ENCODE data around the gene S100A16.
"Not testable (repeated sequence)": the region's sequence is repeated elsewhere in the genome, so short reads cannot be mapped to it uniquely, and the experiment has no call there.

Gene S100A16

DNA sequence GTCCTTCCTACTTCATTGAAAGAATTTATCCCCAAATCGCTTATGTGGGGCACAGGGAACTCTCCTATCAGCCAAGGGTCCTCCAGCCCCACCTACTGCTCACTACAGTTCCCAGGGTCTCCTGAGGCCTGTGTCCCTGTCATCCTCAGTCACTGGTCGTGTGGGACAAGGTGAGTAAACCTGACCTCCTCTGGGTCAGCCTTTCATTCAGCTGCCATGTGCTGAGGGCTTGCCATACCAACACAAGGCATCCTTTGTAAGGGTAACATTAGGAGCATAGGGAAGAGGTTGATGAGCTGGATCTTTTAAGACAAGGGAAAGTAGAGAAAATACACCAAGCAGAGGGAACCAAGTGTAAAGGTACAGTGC is 34.4 kb upstream of the S100A16 start:
- TF ChIP-seq, protein P1, sequence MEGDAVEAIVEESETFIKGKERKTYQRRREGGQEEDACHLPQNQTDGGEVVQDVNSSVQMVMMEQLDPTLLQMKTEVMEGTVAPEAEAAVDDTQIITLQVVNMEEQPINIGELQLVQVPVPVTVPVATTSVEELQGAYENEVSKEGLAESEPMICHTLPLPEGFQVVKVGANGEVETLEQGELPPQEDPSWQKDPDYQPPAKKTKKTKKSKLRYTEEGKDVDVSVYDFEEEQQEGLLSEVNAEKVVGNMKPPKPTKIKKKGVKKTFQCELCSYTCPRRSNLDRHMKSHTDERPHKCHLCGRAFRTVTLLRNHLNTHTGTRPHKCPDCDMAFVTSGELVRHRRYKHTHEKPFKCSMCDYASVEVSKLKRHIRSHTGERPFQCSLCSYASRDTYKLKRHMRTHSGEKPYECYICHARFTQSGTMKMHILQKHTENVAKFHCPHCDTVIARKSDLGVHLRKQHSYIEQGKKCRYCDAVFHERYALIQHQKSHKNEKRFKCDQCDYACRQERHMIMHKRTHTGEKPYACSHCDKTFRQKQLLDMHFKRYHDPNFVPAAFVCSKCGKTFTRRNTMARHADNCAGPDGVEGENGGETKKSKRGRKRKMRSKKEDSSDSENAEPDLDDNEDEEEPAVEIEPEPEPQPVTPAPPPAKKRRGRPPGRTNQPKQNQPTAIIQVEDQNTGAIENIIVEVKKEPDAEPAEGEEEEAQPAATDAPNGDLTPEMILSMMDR (IDR thresholded peaks at IDR 0.05; ENCODE audit: borderline replicate concordance, control extremely low read depth, extremely low read depth, insufficient read depth, missing control alignments): no peak
- in situ Hi-C loops (cut with MboI; ENCODE audit: low sequenced_read_pairs, unreplicated experiment): no loop called here
- DNase-seq (ENCODE audit: low spot score): no peak

DNA sequence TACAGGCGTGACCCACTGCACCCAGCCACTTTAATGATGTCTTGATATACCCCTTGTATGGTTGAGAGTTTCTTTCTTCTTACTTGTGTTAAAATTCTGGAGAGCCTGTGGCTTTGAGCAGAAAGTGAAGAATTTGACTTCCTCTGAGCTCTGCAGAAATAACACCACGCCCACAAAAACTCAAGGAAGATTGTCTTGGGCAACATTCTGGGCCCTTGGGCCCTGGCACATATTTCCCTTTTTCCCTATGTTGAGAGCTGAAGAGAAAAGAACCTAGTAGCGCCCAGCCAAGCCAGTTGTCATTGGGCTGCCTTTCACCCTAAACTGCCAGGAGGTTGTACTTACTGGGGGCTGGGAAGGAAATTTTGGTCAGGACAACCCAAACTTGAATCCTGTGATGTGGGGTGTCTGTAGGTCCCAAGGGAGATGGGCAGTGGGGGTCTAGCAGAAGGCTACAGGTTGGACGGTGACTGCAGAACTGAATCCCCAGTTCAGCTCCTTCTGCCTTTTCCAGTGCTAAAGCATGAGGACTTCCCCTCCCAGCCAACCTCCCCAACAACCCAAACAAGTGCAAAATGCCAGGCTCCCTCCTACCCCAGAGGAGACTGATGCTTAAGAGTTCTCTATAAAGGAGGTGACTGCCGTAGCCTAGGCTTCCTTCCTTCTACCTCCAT is 33.9 kb upstream of the S100A16 start:
- TF ChIP-seq, protein P1 (IDR thresholded peaks at IDR 0.05; ENCODE audit: borderline replicate concordance, control extremely low read depth, extremely low read depth, insufficient read depth, missing control alignments): no peak
- DNase-seq (ENCODE audit: low spot score): no peak
- in situ Hi-C loops (cut with MboI; ENCODE audit: low sequenced_read_pairs, unreplicated experiment): no loop called here

DNA sequence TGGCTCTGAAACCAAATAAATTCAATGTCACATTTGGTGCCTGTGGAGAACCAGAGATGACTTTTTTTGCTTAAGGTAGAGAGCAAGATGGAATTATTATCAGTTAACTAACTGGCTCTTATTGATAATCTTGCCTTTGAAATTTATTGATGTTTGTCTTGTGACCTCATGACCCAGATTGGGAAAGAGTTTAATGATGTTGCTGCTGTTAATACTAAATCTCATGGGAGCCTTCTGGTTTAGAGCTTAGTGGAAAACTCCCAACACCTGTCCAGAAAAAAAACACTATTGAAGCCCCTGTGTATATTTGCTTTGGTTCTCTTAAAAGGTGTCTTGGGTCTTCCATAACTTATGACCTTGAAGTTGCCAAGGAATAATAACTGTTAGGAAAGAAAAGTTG is 30.9 kb upstream of the S100A16 start:
- TF ChIP-seq, protein P1 (IDR thresholded peaks at IDR 0.05; ENCODE audit: borderline replicate concordance, control extremely low read depth, extremely low read depth, insufficient read depth, missing control alignments): no peak
- DNase-seq (ENCODE audit: low spot score): no peak
- in situ Hi-C loops (cut with MboI; ENCODE audit: low sequenced_read_pairs, unreplicated experiment): no loop called here

DNA sequence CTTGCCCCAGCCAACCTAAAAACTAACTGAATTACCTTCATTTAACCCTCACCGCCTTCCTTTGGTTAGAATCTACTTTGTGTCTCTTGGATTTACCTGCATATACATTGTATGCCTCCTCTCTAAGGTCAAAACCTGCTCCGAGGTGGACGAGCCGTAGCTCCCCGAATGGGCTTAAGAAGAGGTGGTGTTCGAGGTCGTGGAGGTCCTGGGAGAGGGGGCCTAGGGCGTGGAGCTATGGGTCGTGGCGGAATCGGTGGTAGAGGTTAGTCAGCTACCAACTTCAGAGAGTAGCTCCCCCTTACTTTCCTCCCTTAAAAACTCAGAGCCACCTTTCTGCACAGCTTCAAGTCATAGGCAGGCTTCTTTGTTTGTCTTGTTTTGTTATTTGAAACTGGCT is 30.2 kb upstream of the S100A16 start:
- DNase-seq (ENCODE audit: low spot score): no peak
- TF ChIP-seq, protein P1 (IDR thresholded peaks at IDR 0.05; ENCODE audit: borderline replicate concordance, control extremely low read depth, extremely low read depth, insufficient read depth, missing control alignments): no peak
- in situ Hi-C loops (cut with MboI; ENCODE audit: low sequenced_read_pairs, unreplicated experiment): no loop called here

DNA sequence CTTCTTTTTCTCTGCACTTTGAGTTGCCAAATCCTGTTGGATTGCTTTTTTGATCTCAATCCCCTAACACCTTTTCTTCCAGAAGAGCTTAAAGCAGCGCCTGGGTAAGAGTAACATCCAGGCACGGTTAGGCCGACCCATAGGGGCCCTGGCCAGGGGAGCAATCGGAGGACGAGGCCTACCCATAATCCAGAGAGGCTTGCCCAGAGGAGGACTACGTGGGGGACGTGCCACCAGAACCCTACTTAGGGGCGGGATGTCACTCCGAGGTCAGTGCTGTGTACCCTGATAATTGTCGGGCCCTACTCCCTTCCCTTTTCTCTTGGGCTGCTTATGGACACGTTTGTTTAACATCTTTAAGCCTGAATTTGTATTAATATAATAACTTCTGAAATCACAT is 29.2 kb upstream of the S100A16 start:
- in situ Hi-C loops (cut with MboI; ENCODE audit: low sequenced_read_pairs, unreplicated experiment): no loop called here
- no peak for DNase-seq (ENCODE audit: low spot score)
- TF ChIP-seq, protein P1 (IDR thresholded peaks at IDR 0.05; ENCODE audit: borderline replicate concordance, control extremely low read depth, extremely low read depth, insufficient read depth, missing control alignments): no peak

DNA sequence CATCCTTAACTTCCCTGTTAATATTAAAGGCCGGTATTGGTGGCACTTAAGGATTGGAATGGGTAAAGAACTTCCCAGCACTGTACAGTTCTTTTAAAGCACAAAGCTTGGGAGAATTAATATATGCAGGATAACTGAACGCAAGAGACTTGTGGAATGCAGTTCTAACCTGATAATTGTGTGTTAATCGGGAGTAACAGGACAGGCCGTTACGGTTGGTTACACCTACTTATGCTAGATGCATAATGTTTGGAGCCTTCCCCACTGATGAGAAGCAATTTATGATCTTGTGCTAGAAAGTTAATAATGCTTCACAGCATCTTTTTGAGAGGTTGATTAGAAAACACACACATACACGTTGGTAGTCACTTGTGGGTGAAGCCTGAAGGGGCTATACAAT is 27.9 kb upstream of the S100A16 start:
- no peak for DNase-seq (ENCODE audit: low spot score)
- TF ChIP-seq, protein P1 (IDR thresholded peaks at IDR 0.05; ENCODE audit: borderline replicate concordance, control extremely low read depth, extremely low read depth, insufficient read depth, missing control alignments): no peak
- in situ Hi-C loops (cut with MboI; ENCODE audit: low sequenced_read_pairs, unreplicated experiment): no loop called here

DNA sequence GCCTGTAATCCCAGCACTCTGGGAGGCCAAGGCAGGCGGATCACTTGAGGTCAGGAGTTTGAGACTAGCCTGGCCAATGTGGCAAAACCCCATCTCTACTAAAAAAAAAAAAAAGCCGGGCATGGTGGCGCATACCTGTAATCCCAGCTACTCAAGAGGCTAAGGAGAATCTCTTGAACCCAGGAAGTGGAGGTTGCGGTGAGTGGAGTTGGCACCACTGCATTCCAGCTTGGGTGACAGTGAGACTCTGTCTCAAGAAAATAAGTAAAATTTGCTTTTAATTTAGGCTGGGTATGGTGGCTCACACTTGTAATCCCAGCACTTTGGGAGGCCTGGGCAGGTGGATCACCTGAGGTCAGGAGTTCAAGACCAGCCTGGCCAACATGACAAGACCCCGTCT is 27.3 kb upstream of the S100A16 start:
- in situ Hi-C loops (cut with MboI; ENCODE audit: low sequenced_read_pairs, unreplicated experiment): not testable (repeated sequence)

More for the DNA sequence above, 27.3 kb upstream of the S100A16 start:
- DNase-seq (ENCODE audit: low spot score): not testable (repeated sequence)
